GM23248 (cell line): ENCODE measurements around the gene SLIT2.

ENCODE experiments used
- EZH2 ChIP-seq: fragments of 200-600 bp; sonication (generic); IDR thresholded peaks from 2 replicates; pipeline ENCODE4 v1.6.1; 2018; ENCODE audit warnings: antibody characterized with exemption, mild to moderate bottlenecking; ENCODE audit not compliant: insufficient read depth, poor library complexity, severe bottlenecking
- EZH2phosphoT487 ChIP-seq: fragments of 200-600 bp; sonication (generic); IDR thresholded peaks from 2 replicates; pipeline ENCODE4 v1.6.1; 2018; ENCODE audit warnings: antibody characterized with exemption, moderate library complexity, mild to moderate bottlenecking, low read depth; ENCODE audit not compliant: insufficient read depth

DNA sequence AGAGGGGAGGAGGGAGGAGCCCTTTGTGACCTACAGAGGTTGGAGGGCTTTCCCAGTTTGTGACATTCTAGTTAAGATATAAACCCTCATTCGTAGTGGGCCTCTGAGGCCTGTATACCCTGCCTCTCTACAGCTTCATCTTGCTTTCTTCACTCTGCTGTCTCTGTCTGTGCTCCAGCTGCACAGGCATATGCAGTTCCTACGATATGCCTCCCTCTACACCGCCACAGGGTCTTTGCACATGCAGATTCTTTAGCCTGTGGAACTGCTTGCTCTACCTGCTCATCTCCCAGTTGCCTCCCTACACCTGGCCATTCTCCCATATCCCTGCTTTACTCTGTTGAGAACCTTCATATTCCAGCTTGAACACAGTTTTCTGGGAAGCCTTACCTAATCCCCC lies 38.1 kb downstream of the SLIT2 start:
- TF ChIP-seq EZH2 (no peak), EZH2phosphoT487 (no peak)
